Suprapubic skin (tissue), 4 donors: ENCODE data around the gene BTBD2. TPM values are rescaled to one million over a fixed set of nuclear protein-coding genes. Genes with fewer than 3 reads are reported as not detected.

Experiments used
- DNase-seq, 2 donors: peaks; one replicate each; pipeline ENCODE4 v3.0.0-alpha.2; 2019; ENCODE audit warnings: low spot score in 2 of 2
- H3K27ac ChIP-seq: fragments of 200-600 bp; sonication (generic); one replicate; pipeline ENCODE4 v1.5.1; 2019
- H3K27me3 ChIP-seq: fragments of 200-600 bp; sonication (generic); one replicate; pipeline ENCODE4 v1.5.1; 2019
- H3K36me3 ChIP-seq: fragments of 200-600 bp; sonication (generic); one replicate; pipeline ENCODE4 v1.5.1; 2019
- H3K4me1 ChIP-seq: fragments of 200-600 bp; sonication (generic); one replicate; pipeline ENCODE4 v1.5.1; 2019
- H3K4me3 ChIP-seq: fragments of 200-600 bp; sonication (generic); one replicate; pipeline ENCODE4 v1.5.1; 2019; ENCODE audit warnings: mild to moderate bottlenecking
- H3K9me3 ChIP-seq: fragments of 200-600 bp; sonication (generic); one replicate; pipeline ENCODE4 v1.5.1; 2019
- CTCF ChIP-seq, 2 donors: fragments of 200-600 bp in 1 of 2; fragments of 450-650 bp in 1 of 2; sonication (generic) in 1 of 2; IDR thresholded peaks; one replicate each; pipeline ENCODE4 v1.5.1; 2016 to 2019; ENCODE audit warnings: antibody characterized with exemption in 2 of 2, mild to moderate bottlenecking in 1 of 2, moderate library complexity in 1 of 2
- EP300 ChIP-seq: sonication (generic); formaldehyde crosslinking; IDR thresholded peaks from one replicate; pipeline ENCODE4 v1.6.1; 2017; ENCODE audit warnings: antibody characterized with exemption
- POLR2A ChIP-seq, 2 donors: fragments of 450-650 bp; IDR thresholded peaks; one replicate each; pipeline ENCODE4 v1.6.1; 2017; ENCODE audit warnings: antibody characterized with exemption in 2 of 2, mild to moderate bottlenecking in 2 of 2, moderate library complexity in 2 of 2
- POLR2AphosphoS5 ChIP-seq, 3 donors: sonication (generic); formaldehyde crosslinking; IDR thresholded peaks; one replicate each; pipeline ENCODE4 v1.6.1; 2017; ENCODE audit warnings: antibody characterized with exemption in 3 of 3
- WGBS: methylation state at CpG from one replicate; pipeline ENCODE4 v1.1.5; 2018; 5-methylcytosine and 5-hydroxymethylcytosine counted together
- total RNA-seq, 4 donors: library from RNA; depleted of rRNA; stranded (reverse); fragments of >200 nt; gene quantifications; one replicate each; pipeline ENCODE4 v1.1.0, GENCODE V29; 2016

The BTBD2 gene
- total RNA-seq, 4 donors from 2014 or later: 83.0 to 101 (median 90.3) TPM

GRCh38 chr19:2039959-2040646 lies 24.6 kb upstream of the BTBD2 start:
- Histone ChIP-seq H3K36me3 (peaks cover 52% of the 10 kb centered on the region), H3K9me3 (peaks cover 5% of the 10 kb centered on the region), H3K27me3 (no peaks in the 10 kb centered on the region), H3K4me1 (peaks cover 57% of the 10 kb centered on the region), H3K4me3 (no peak overlapping the region), H3K27ac (peak overlapping the region; percentile 82)
- 100% methylated on average over 2 of the region's 20 CpGs for WGBS
- DNase-seq: peak; percentile 71 to 76
- TF ChIP-seq POLR2AphosphoS5 (IDR thresholded peaks at IDR 0.05) (no peak), EP300 (no peak), CTCF (IDR thresholded peaks at IDR 0.05) (no peak), POLR2A (IDR thresholded peaks at IDR 0.05) (no peak)

GRCh38 chr19:2039089-2039958 lies 23.8 kb upstream of the BTBD2 start:
- WGBS: 81% methylated on average over 12 of the region's 30 CpGs
- Histone ChIP-seq H3K4me1 (peaks cover 56% of the 10 kb centered on the region), H3K27ac (no peak overlapping the region), H3K4me3 (no peak overlapping the region), H3K27me3 (no peaks in the 10 kb centered on the region), H3K36me3 (peaks cover 47% of the 10 kb centered on the region), H3K9me3 (peaks cover 6% of the 10 kb centered on the region)
- peak in 1 of 2 donors; percentile 74 for DNase-seq
- TF ChIP-seq CTCF (IDR thresholded peaks at IDR 0.05): no peak
- no peak for TF ChIP-seq EP300
- no peak for TF ChIP-seq POLR2AphosphoS5 (IDR thresholded peaks at IDR 0.05)
- no peak for TF ChIP-seq POLR2A (IDR thresholded peaks at IDR 0.05)

- peak; percentile 67 to 79 for DNase-seq
- peaks cover 45% of the 10 kb centered on the region for H3K36me3 ChIP-seq
- TF ChIP-seq CTCF (IDR thresholded peaks at IDR 0.05): no peak
- no peak for TF ChIP-seq POLR2A (IDR thresholded peaks at IDR 0.05)
- no peak for TF ChIP-seq POLR2AphosphoS5 (IDR thresholded peaks at IDR 0.05)
- no peak for TF ChIP-seq EP300
- 92% methylated on average over 29 of the region's 44 CpGs for WGBS
- no peaks in the 10 kb centered on the region for H3K27me3 ChIP-seq
- peaks cover 56% of the 10 kb centered on the region for H3K4me1 ChIP-seq
- H3K27ac ChIP-seq: no peak overlapping the region
- peaks cover 6% of the 10 kb centered on the region for H3K9me3 ChIP-seq
- no peak overlapping the region for H3K4me3 ChIP-seq
These were observed 23.0 kb upstream of the BTBD2 start for GRCh38 chr19:2038284-2039088.

GRCh38 chr19:2037651-2038255 lies 22.2 kb upstream of the BTBD2 start:
- TF ChIP-seq POLR2AphosphoS5 (IDR thresholded peaks at IDR 0.05): no peak
- TF ChIP-seq EP300: no peak
- no peak for TF ChIP-seq CTCF (IDR thresholded peaks at IDR 0.05)
- TF ChIP-seq POLR2A (IDR thresholded peaks at IDR 0.05): no peak
- H3K27me3 ChIP-seq: no peaks in the 10 kb centered on the region
- peak in 1 of 2 donors; percentile 73 for DNase-seq
- peaks cover 38% of the 10 kb centered on the region for H3K36me3 ChIP-seq
- peaks cover 56% of the 10 kb centered on the region for H3K4me1 ChIP-seq
- H3K4me3 ChIP-seq: no peak overlapping the region
- peaks cover 6% of the 10 kb centered on the region for H3K9me3 ChIP-seq
- no peak overlapping the region for H3K27ac ChIP-seq
- WGBS: 76% methylated on average over 24 of the region's 24 CpGs
